ENCODE data around the gene STX18. TPM values are rescaled to one million over a fixed set of nuclear protein-coding genes. Genes with fewer than 3 reads are reported as not detected.

STX18 gene
- total RNA-seq, 1 experiment from 2014 or later: 20.9 TPM

GRCh38 chr4:4574792-4575191 is 32.9 kb upstream of the STX18 start:
- H4K20me1 ChIP-seq (ENCODE audit: control insufficient read depth, insufficient read depth, insufficient read length): no peaks in the 10 kb centered on the region

More at GRCh38 chr4:4574792-4575191, 32.9 kb upstream of the STX18 start:
- peak overlapping the region; percentile 62 for H3K4me2 ChIP-seq (ENCODE audit: insufficient read depth, insufficient read length, low read length)
- DNase-seq: peak; percentile 47
- Mint-ChIP-seq H3K36me3 (ENCODE audit: insufficient read depth in 1 of 3, low read depth in 3 of 3) (peaks cover 6 to 11% (median 10%) of the 10 kb centered on the region in 3 experiments), H3K27ac (peak overlapping the region in 1 of 3 experiments; percentile 4; a peak in 1 of 7 replicates), H3K9me3 (peaks cover 4 to 5% of the 10 kb centered on the region in 2 experiments), H3K4me1 (peaks cover 19 to 23% of the 10 kb centered on the region in 2 experiments), H3K4me3 (peak overlapping the region; percentile 50 to 74), H3K27me3 (ENCODE audit: low read depth) (peaks cover 61% of the 10 kb centered on the region)
- no peak overlapping the region for H3K4ac ChIP-seq (ENCODE audit: low read depth, low read length)
- H4K5ac ChIP-seq (ENCODE audit: insufficient read length, low read depth, low read length): no peak overlapping the region
- H3K4me1 ChIP-seq (ENCODE audit: insufficient read depth, low read length): no peaks in the 10 kb centered on the region
- no peak overlapping the region for H2BK5ac ChIP-seq (ENCODE audit: insufficient read length, low read length)
- no peak overlapping the region for H3K18ac ChIP-seq (ENCODE audit: insufficient read length, low read depth, low read length)
- no peak overlapping the region for H3K23ac ChIP-seq (ENCODE audit: insufficient read length, low read depth, low read length)
- no CpG with 5 or more reads among the region's 8 CpGs for WGBS (ENCODE audit: extremely low coverage, insufficient read length, low lambda C conversion rate)
- H2BK12ac ChIP-seq (ENCODE audit: insufficient read length, low read depth, low read length): no peak overlapping the region
- no peak for TF ChIP-seq CTCF (conservative IDR thresholded peaks at IDR 0.05)
- H3K9me3 ChIP-seq (ENCODE audit: control insufficient read depth, low read depth, low read length): no peaks in the 10 kb centered on the region
- H2BK15ac ChIP-seq (ENCODE audit: low read depth, low read length): no peak overlapping the region
- no peak overlapping the region for H2AFZ ChIP-seq (ENCODE audit: low read length)
- no peaks in the 10 kb centered on the region for H3K79me2 ChIP-seq (ENCODE audit: insufficient read depth, low read length)
- H3K23me2 ChIP-seq (ENCODE audit: insufficient read length, low read depth, low read length, poor library complexity, severe bottlenecking): peaks cover 7% of the 10 kb centered on the region
- no peak overlapping the region for H3K14ac ChIP-seq (ENCODE audit: insufficient read depth, low read length)
- no peak overlapping the region for H2BK20ac ChIP-seq (ENCODE audit: low read depth, low read length, poor library complexity, severe bottlenecking)
- H4K8ac ChIP-seq (replicated peaks; ENCODE audit: insufficient read length, low read depth, low read length): no peak overlapping the region
- H4K91ac ChIP-seq (ENCODE audit: insufficient read length, low read depth, low read length): no peak overlapping the region
- H3T11ph ChIP-seq (ENCODE audit: low read length): no peak overlapping the region
- no peak overlapping the region for H3K9ac ChIP-seq (ENCODE audit: extremely low read depth, insufficient read length, low read length)
- H2AK5ac ChIP-seq (ENCODE audit: insufficient read length, low read length): no peak overlapping the region
- H3K27me3 ChIP-seq (ENCODE audit: insufficient read depth, low read length): no peaks in the 10 kb centered on the region; the same call in 1 of the 2 replicates
- no peaks in the 10 kb centered on the region for H3K79me1 ChIP-seq (ENCODE audit: insufficient read depth, low read depth, low read length, poor library complexity, severe bottlenecking)
- H3K56ac ChIP-seq (ENCODE audit: insufficient read length, low read depth, low read length): no peak overlapping the region
- H3K27ac ChIP-seq (ENCODE audit: insufficient read length, low read depth, low read length): no peak overlapping the region
- no peak overlapping the region for H2BK120ac ChIP-seq (ENCODE audit: low read depth, low read length, poor library complexity, severe bottlenecking)
